HepG2 (cell line): Measurements from ENCODE around the gene ANKDD1A. TPM values are rescaled to one million over a fixed set of nuclear protein-coding genes. Genes with fewer than 3 reads are reported as not detected.

ENCODE experiments used
- ATAC-seq: fragments of 200-7000 bp; cut with Tn5 transposase; 3 replicates; pipeline ENCODE4 v1.9.1; 2020; ENCODE audit warnings: mild to moderate bottlenecking, moderate library complexity
- BruUV-seq: library from RNA; stranded (reverse); fragments of 400-500 nt; replicated peaks from 2 replicates; lab custom pipeline; 2021; lab: Mats Ljungman, UMichigan
- CTCF ChIA-PET: fragments of 300-600 bp; formaldehyde crosslinking; extraction: SDS; loops from one replicate; lab custom pipeline; 2021; ENCODE audit warnings: low total read pairs, inconsistent platforms, low intra/inter-chr PET ratio; lab: Yijun Ruan, JAX
- POLR2A ChIA-PET: fragments of 350-600 bp; sonication (Branson Sonifier 250); formaldehyde crosslinking; loops from one replicate; lab custom pipeline; 2020; ENCODE audit warnings: antibody characterized with exemption, inconsistent platforms; lab: Yijun Ruan, JAX
- DNase-seq: peaks from one replicate; pipeline ENCODE4 v3.0.0-alpha.2; 2015; ENCODE audit warnings: low spot score
- FAIRE-seq: peaks from 3 replicates; lab custom pipeline; 2011; peaks lifted over from hg19 to GRCh38; lab: Jason Lieb, UNC
- H2AFZ ChIP-seq: one replicate; pipeline ENCODE4 v1.6.1; 2011; ENCODE audit warnings: low read length, inconsistent platforms
- H3K27ac ChIP-seq: fragments of 300-600 bp; 3 replicates; pipeline ENCODE4 v1.8.0; 2011; ENCODE audit warnings: mixed run types, mild to moderate bottlenecking, mixed read lengths, low read length, inconsistent platforms; ENCODE audit not compliant: insufficient read depth; ENCODE audit errors: extremely low read length
- H3K27me3 ChIP-seq, 2 experiments: fragments of 200-600 bp in 1 of 2; 2 replicates in 1 of 2; 3 replicates in 1 of 2; pipeline versions ENCODE4 v1.6.0 to v1.8.0; 2011; ENCODE audit warnings: low read length in 2 of 2, mild to moderate bottlenecking in 2 of 2, moderate library complexity in 2 of 2, inconsistent platforms in 1 of 2; ENCODE audit not compliant: insufficient read depth in 2 of 2, control insufficient read depth in 1 of 2
- H3K36me3 ChIP-seq, 2 experiments: fragments of 200-600 bp in 1 of 2; replicated peaks in 1 of 2; 2 replicates in 1 of 2; 3 replicates in 1 of 2; pipeline versions ENCODE4 v1.5.1 to v1.8.0; 2011; ENCODE audit warnings: low read length in 2 of 2, inconsistent platforms in 1 of 2; ENCODE audit not compliant: insufficient read depth in 2 of 2, control insufficient read depth in 1 of 2
- H3K4me1 ChIP-seq: 2 replicates; pipeline ENCODE4 v1.5.1; 2012; ENCODE audit warnings: low read length, inconsistent platforms; ENCODE audit not compliant: insufficient read depth
- H3K4me2 ChIP-seq: 2 replicates; pipeline ENCODE4 v1.6.0; 2011; ENCODE audit warnings: low read depth, low read length, inconsistent platforms
- H3K4me3 ChIP-seq, 3 experiments: fragments of 200-600 bp in 1 of 3; sonication (generic), shearing (Covaris generic) in 1 of 3; replicated peaks in 1 of 3; 2 replicates each; pipeline ENCODE4 v1.5.1; 2011 to 2016; ENCODE audit warnings: low read length in 3 of 3, inconsistent platforms in 2 of 3, low read depth in 2 of 3, mild to moderate bottlenecking in 2 of 3, control low read depth in 1 of 3, mixed read lengths in 1 of 3; ENCODE audit not compliant: insufficient read depth in 1 of 3
- H3K79me2 ChIP-seq: one replicate; pipeline ENCODE4 v1.6.1; 2011; ENCODE audit warnings: low read length, inconsistent platforms; ENCODE audit not compliant: insufficient read depth
- H3K9ac ChIP-seq: 2 replicates; pipeline ENCODE4 v1.6.0; 2011; ENCODE audit warnings: mild to moderate bottlenecking, low read depth, low read length, inconsistent platforms; ENCODE audit not compliant: insufficient read depth
- H3K9me3 ChIP-seq: 2 replicates; pipeline ENCODE4 v1.5.1; 2012; ENCODE audit warnings: mild to moderate bottlenecking, low read length
- H4K20me1 ChIP-seq: 2 replicates; pipeline ENCODE4 v1.6.0; 2011; ENCODE audit warnings: inconsistent platforms, mild to moderate bottlenecking, low read length, moderate library complexity; ENCODE audit not compliant: insufficient read depth
- ATF7 ChIP-seq, 2 experiments: fragments of 450-650 bp in 1 of 2; sonication (generic) in 1 of 2; formaldehyde crosslinking in 1 of 2; IDR thresholded peaks; 2 replicates each; pipeline versions ENCODE4 v1.4.0 to v1.6.1; 2016 to 2020; ENCODE audit warnings: antibody characterized with exemption in 1 of 2, mild to moderate bottlenecking in 1 of 2, missing genetic modification reagents in 1 of 2
- HCFC1 ChIP-seq: fragments of 150-350 bp; IDR thresholded peaks from 2 replicates; pipeline ENCODE4 v1.6.1; 2014; ENCODE audit warnings: low read depth, low read length
- HNF4A ChIP-seq: sonication (generic); formaldehyde crosslinking; IDR thresholded peaks from 2 replicates; pipeline ENCODE4 v1.4.0; 2020; ENCODE audit warnings: missing genetic modification reagents
- NFE2L1 ChIP-seq: sonication (generic); formaldehyde crosslinking; IDR thresholded peaks from 2 replicates; pipeline ENCODE4 v1.4.0; 2020; ENCODE audit warnings: missing genetic modification reagents, mild to moderate bottlenecking, borderline replicate concordance
- NONO ChIP-seq, 2 experiments: fragments of 450-650 bp in 1 of 2; sonication (generic) in 1 of 2; formaldehyde crosslinking in 1 of 2; IDR thresholded peaks in 1 of 2; conservative IDR thresholded peaks in 1 of 2; 2 replicates each; pipeline versions ENCODE4 v1.6.1 to v1.8.0; 2017 to 2022; ENCODE audit warnings: mild to moderate bottlenecking in 1 of 2, missing genetic modification reagents in 1 of 2, moderate library complexity in 1 of 2
- ZSCAN22 ChIP-seq: sonication (generic); formaldehyde crosslinking; IDR thresholded peaks from 2 replicates; pipeline ENCODE4 v1.4.0; 2020; ENCODE audit warnings: mild to moderate bottlenecking, missing genetic modification reagents
- WGBS: methylation state at CpG from one replicate; pipeline ENCODE4 v1.1.6; 2017; ENCODE audit warnings: low lambda C conversion rate; 5-methylcytosine and 5-hydroxymethylcytosine counted together
- in situ Hi-C: cut with HindIII; loops from 2 replicates; pipeline ENCODE4 v1.10.0; 2017; ENCODE audit warnings: low pct_unique_long_range_greater_than_20kb; ENCODE audit not compliant: extremely low pct_ligation_motif_present
- intact Hi-C: fragments of 100-400 bp; cut with micrococcal nuclease; formaldehyde crosslinking; loops from one replicate; pipeline ENCODE4 v1.10.0; 2022; ENCODE audit not compliant: unreplicated experiment
- polyA plus RNA-seq, 8 experiments: library from polyadenylated mRNA; depleted of rRNA in 3 of 8; stranded (reverse) in 7 of 8; unstranded in 1 of 8; fragments of >200 nt; fragmentation: Illumina TruSeq in 4 of 8; extraction: Trizol in 4 of 8; gene quantifications; 2 replicates each; pipeline versions ENCODE4 v1.2.1 to v1.2.3, GENCODE V29; 2011 to 2016; ENCODE audit warnings: low read depth in 4 of 8, missing spikeins in 1 of 8, mixed read lengths in 1 of 8; ENCODE audit not compliant: insufficient read depth in 1 of 8
- total RNA-seq, 5 experiments: library from RNA; depleted of rRNA; stranded (reverse); fragments of >200 nt; fragmentation: Illumina TruSeq; extraction: Trizol; gene quantifications; 2 replicates each; pipeline ENCODE4 v1.2.3, GENCODE V29; 2016; ENCODE audit warnings: low read depth in 1 of 5
- TF ChIP-seq, protein P1 (sequence below): sonication (generic); formaldehyde crosslinking; IDR thresholded peaks from 2 replicates; pipeline ENCODE4 v1.4.0; 2020; ENCODE audit warnings: mild to moderate bottlenecking, missing genetic modification reagents, borderline replicate concordance
- TF ChIP-seq, protein P2 (sequence below): sonication (generic); formaldehyde crosslinking; IDR thresholded peaks from 2 replicates; pipeline ENCODE4 v1.9.0; 2021; ENCODE audit warnings: missing genetic modification reagents, borderline replicate concordance
- TF ChIP-seq, protein P3 (sequence below), 2 experiments: fragments of 450-650 bp in 1 of 2; sonication (generic) in 1 of 2; formaldehyde crosslinking; IDR thresholded peaks; 2 replicates each; pipeline versions ENCODE4 v1.5.0 to v1.8.0; 2020 to 2022; ENCODE audit warnings: mild to moderate bottlenecking in 1 of 2, missing genetic modification reagents in 1 of 2

Gene ANKDD1A
- total and polyA plus RNA-seq, 2 of the 13 experiments (the other 11 are each of a cell fraction or from before 2014, with no cell fraction given) = 0.11 to 0.48 TPM

DNA sequence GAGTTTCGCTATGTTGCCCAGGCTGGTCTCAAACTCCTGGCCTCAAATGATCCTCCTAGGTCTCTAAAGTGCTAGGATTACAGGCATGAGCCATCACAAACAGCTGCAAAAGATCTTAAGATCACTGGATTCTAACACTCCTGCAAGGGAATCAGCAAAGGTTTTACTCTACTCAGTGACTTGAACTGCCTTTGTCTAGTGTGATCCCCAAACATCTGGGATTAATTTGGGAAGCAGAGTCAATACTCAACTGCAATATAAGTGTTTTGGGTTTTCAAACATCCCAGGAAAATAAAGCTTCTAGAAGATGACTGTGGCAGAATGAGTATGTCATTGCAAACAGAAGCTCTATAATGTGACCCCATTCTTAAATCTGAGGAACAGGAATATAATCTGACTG, 70.8 kb downstream of the ANKDD1A start:
- CTCF ChIA-PET = no interaction called here
- BruUV-seq = no TSS peak
- TF ChIP-seq HNF4A (CRISPR knock-in tag) (no peak), HCFC1 (no peak), NONO (IDR thresholded peaks at IDR 0.05) (no peak), NONO (CRISPR knock-in tag; conservative IDR thresholded peaks at IDR 0.05) (no peak), ZSCAN22 (CRISPR knock-in tag) (no peak), ATF7 (IDR thresholded peaks at IDR 0.05) (no peak), ATF7 (CRISPR knock-in tag; IDR thresholded peaks at IDR 0.05) (no peak), NFE2L1 (CRISPR knock-in tag) (no peak)
- TF ChIP-seq, protein P1, sequence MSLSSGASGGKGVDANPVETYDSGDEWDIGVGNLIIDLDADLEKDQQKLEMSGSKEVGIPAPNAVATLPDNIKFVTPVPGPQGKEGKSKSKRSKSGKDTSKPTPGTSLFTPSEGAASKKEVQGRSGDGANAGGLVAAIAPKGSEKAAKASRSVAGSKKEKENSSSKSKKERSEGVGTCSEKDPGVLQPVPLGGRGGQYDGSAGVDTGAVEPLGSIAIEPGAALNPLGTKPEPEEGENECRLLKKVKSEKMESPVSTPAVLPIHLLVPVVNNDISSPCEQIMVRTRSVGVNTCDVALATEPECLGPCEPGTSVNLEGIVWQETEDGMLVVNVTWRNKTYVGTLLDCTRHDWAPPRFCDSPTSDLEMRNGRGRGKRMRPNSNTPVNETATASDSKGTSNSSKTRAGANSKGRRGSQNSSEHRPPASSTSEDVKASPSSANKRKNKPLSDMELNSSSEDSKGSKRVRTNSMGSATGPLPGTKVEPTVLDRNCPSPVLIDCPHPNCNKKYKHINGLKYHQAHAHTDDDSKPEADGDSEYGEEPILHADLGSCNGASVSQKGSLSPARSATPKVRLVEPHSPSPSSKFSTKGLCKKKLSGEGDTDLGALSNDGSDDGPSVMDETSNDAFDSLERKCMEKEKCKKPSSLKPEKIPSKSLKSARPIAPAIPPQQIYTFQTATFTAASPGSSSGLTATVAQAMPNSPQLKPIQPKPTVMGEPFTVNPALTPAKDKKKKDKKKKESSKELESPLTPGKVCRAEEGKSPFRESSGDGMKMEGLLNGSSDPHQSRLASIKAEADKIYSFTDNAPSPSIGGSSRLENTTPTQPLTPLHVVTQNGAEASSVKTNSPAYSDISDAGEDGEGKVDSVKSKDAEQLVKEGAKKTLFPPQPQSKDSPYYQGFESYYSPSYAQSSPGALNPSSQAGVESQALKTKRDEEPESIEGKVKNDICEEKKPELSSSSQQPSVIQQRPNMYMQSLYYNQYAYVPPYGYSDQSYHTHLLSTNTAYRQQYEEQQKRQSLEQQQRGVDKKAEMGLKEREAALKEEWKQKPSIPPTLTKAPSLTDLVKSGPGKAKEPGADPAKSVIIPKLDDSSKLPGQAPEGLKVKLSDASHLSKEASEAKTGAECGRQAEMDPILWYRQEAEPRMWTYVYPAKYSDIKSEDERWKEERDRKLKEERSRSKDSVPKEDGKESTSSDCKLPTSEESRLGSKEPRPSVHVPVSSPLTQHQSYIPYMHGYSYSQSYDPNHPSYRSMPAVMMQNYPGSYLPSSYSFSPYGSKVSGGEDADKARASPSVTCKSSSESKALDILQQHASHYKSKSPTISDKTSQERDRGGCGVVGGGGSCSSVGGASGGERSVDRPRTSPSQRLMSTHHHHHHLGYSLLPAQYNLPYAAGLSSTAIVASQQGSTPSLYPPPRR (CRISPR knock-in tag) = no peak
- TF ChIP-seq, protein P2, sequence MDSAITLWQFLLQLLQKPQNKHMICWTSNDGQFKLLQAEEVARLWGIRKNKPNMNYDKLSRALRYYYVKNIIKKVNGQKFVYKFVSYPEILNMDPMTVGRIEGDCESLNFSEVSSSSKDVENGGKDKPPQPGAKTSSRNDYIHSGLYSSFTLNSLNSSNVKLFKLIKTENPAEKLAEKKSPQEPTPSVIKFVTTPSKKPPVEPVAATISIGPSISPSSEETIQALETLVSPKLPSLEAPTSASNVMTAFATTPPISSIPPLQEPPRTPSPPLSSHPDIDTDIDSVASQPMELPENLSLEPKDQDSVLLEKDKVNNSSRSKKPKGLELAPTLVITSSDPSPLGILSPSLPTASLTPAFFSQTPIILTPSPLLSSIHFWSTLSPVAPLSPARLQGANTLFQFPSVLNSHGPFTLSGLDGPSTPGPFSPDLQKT = no peak
- TF ChIP-seq, protein P3, sequence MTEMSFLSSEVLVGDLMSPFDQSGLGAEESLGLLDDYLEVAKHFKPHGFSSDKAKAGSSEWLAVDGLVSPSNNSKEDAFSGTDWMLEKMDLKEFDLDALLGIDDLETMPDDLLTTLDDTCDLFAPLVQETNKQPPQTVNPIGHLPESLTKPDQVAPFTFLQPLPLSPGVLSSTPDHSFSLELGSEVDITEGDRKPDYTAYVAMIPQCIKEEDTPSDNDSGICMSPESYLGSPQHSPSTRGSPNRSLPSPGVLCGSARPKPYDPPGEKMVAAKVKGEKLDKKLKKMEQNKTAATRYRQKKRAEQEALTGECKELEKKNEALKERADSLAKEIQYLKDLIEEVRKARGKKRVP (CRISPR knock-in tag; IDR thresholded peaks at IDR 0.05) = no peak
- POLR2A ChIA-PET = no interaction called here
- Histone ChIP-seq H4K20me1 (no peaks in the 10 kb centered on the region), H3K9ac (no peak overlapping the region), H3K79me2 (peaks cover 6% of the 10 kb centered on the region), H3K27ac (peak overlapping the region; percentile 61), H3K4me3 (no peak overlapping the region), H3K4me1 (peaks cover 59% of the 10 kb centered on the region), H3K4me2 (0 out of 2 replicates have a peak overlapping the region, but pooled peaks have one; percentile 51), H3K27me3 (no peaks in the 10 kb centered on the region), H3K9me3 (no peaks in the 10 kb centered on the region), H2AFZ (no peak overlapping the region), H3K36me3 (peaks cover 0 to 21% of the 10 kb centered on the region in 2 experiments; a peak in 2 of 5 replicates)
- in situ Hi-C loops (no loop called here), intact Hi-C loops (no loop called here)
- WGBS = 100% methylated on average over 1 of the region's 1 CpG
- FAIRE-seq (no peak), DNase-seq (no peak), ATAC-seq (no peak)
